Measurements from ENCODE around the gene RRP36.

Gene RRP36

GRCh38 chr6:43045371-43045930, 24.0 kb downstream of the RRP36 start:
- Histone ChIP-seq H3K4me3 (ENCODE audit: low read depth, low read length) (no peak overlapping the region), H3K9me3 (no peaks in the 10 kb centered on the region), H3K27me3 (no peaks in the 10 kb centered on the region), H3K4me1 (no peaks in the 10 kb centered on the region; the same call in 1 of the 2 replicates), H3K36me3 (peaks cover 5% of the 10 kb centered on the region)
- no peak for DNase-seq
- no peak for TF ChIP-seq CTCF (IDR thresholded peaks at IDR 0.05; ENCODE audit: low read depth, low read length)

- H3K27me3 ChIP-seq: no peaks in the 10 kb centered on the region
- no peak for TF ChIP-seq CTCF (IDR thresholded peaks at IDR 0.05; ENCODE audit: low read depth, low read length)
Observed at GRCh38 chr6:43047998-43048397, 26.6 kb downstream of the RRP36 start.

GRCh38 chr6:43050981-43051380, 29.6 kb downstream of the RRP36 start:
- no peaks in the 10 kb centered on the region for H3K4me1 ChIP-seq
- TF ChIP-seq CTCF (IDR thresholded peaks at IDR 0.05; ENCODE audit: low read depth, low read length): no peak
- no peak for DNase-seq
- H3K9me3 ChIP-seq: no peaks in the 10 kb centered on the region
- H3K4me3 ChIP-seq (ENCODE audit: low read depth, low read length): no peak overlapping the region
- H3K36me3 ChIP-seq: peaks cover 2% of the 10 kb centered on the region; the same call in 1 of the 2 replicates
- no peaks in the 10 kb centered on the region for H3K27me3 ChIP-seq

More at GRCh38 chr6:43047998-43048397, 26.6 kb downstream of the RRP36 start:
- DNase-seq: no peak
- no peak overlapping the region for H3K4me3 ChIP-seq (ENCODE audit: low read depth, low read length)
- H3K4me1 ChIP-seq: no peaks in the 10 kb centered on the region
- no peaks in the 10 kb centered on the region for H3K9me3 ChIP-seq
- H3K36me3 ChIP-seq: peaks cover 5% of the 10 kb centered on the region; the same call in 1 of the 2 replicates

GRCh38 chr6:43052225-43052841, 30.9 kb downstream of the RRP36 start:
- Histone ChIP-seq H3K36me3 (peaks cover 6% of the 10 kb centered on the region; the same call in 1 of the 2 replicates), H3K4me3 (ENCODE audit: low read depth, low read length) (peak overlapping the region; percentile 80)

GRCh38 chr6:43052842-43053544, 31.6 kb downstream of the RRP36 start:
- no peaks in the 10 kb centered on the region for H3K4me1 ChIP-seq
- peak; percentile 32 for DNase-seq
- TF ChIP-seq CTCF (IDR thresholded peaks at IDR 0.05; ENCODE audit: low read depth, low read length): no peak
- peaks cover 8% of the 10 kb centered on the region; the same call in 1 of the 2 replicates for H3K36me3 ChIP-seq
- peak overlapping the region; percentile 80 for H3K4me3 ChIP-seq (ENCODE audit: low read depth, low read length)
- H3K9me3 ChIP-seq: no peaks in the 10 kb centered on the region
- no peaks in the 10 kb centered on the region for H3K27me3 ChIP-seq

More at GRCh38 chr6:43052225-43052841, 30.9 kb downstream of the RRP36 start:
- Histone ChIP-seq H3K4me1 (no peaks in the 10 kb centered on the region), H3K27me3 (no peaks in the 10 kb centered on the region), H3K9me3 (no peaks in the 10 kb centered on the region)
- TF ChIP-seq CTCF (IDR thresholded peaks at IDR 0.05; ENCODE audit: low read depth, low read length): no peak
- no peak for DNase-seq

Data from BE2C (cell line).